Right lobe of liver (tissue), 4 donors: Measurements from ENCODE around the gene MRAP2.

Experiments
- CTCF ChIP-seq, 4 donors: fragments of 200-600 bp in 3 of 4; fragments of 450-650 bp in 1 of 4; IDR thresholded peaks; one replicate each; pipeline versions ENCODE4 v1.5.1 to v1.8.0; 2016 to 2022; ENCODE audit warnings: antibody characterized with exemption in 4 of 4, mild to moderate bottlenecking in 2 of 4
- POLR2A ChIP-seq: fragments of 450-650 bp; IDR thresholded peaks from one replicate; pipeline ENCODE4 v1.6.1; 2017; ENCODE audit warnings: antibody characterized with exemption, mild to moderate bottlenecking
- donor health status: DM: no; HTN: no; CAD: no.
- donor health status: DM: no; HTN: no; CAD: no.
- donor health status: DM: no; HTN: yes; CAD: no.

GRCh38 chr6:84003131-84003530, 30.4 kb upstream of the MRAP2 start:
- TF ChIP-seq POLR2A (no peak), CTCF (IDR thresholded peaks at IDR 0.05) (no peak)
